ENCODE results near the gene FAM25C.
"Not testable (repeated sequence)": the region's sequence is repeated elsewhere in the genome, so short reads cannot be mapped to it uniquely, and the experiment has no call there.

FAM25C gene

GRCh38 chr10:47962785-47963184 is 36.8 kb downstream of the FAM25C start:
- not testable (repeated sequence) for H3K4me3 ChIP-seq (replicated peaks; ENCODE audit: low read depth, low read length); DNase-seq (ENCODE audit: low read depth)

DNA sequence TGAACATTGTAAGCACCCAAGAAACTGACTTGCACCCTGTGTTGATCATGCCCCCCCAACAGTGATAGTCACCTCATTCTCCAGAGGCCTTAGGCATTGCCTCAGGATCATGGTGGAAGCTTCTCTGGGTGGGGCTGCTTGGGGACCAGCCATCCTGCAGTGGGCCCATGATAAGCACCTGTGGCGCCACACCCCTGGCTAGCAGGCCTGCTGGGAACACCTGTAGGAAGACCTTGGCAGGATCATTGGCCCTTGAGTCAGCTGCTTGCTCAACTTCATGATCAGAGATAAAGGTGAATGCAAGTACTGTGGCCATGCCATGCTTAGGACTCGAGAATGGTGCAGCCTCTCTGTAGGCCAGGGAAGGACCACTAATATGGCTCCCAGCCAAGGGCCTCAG is 38.9 kb downstream of the FAM25C start:
- DNase-seq (ENCODE audit: low read depth); H3K4me3 ChIP-seq (replicated peaks; ENCODE audit: low read depth, low read length): not testable (repeated sequence)

DNA sequence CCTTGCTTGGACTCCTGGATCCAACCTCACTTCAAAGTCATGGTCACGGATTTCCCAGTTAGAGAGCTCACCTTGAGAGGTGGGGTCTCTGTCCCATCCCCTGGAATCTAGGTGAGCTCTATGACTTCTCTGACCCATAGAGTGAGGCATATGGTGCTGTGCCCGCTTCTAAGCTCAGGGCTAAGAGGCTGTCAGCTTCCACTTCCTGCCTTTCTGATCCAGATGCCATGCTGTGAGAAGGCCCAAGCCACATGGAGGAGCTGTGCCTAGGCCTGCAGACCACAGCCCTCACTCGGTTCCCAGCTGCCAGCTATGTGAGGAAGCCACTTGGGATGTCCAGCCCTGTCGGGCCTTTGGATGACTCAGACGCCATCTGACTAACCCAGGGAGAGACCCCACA is 39.9 kb downstream of the FAM25C start:
- H3K4me3 ChIP-seq (replicated peaks; ENCODE audit: low read depth, low read length); DNase-seq (ENCODE audit: low read depth): not testable (repeated sequence)

DNA sequence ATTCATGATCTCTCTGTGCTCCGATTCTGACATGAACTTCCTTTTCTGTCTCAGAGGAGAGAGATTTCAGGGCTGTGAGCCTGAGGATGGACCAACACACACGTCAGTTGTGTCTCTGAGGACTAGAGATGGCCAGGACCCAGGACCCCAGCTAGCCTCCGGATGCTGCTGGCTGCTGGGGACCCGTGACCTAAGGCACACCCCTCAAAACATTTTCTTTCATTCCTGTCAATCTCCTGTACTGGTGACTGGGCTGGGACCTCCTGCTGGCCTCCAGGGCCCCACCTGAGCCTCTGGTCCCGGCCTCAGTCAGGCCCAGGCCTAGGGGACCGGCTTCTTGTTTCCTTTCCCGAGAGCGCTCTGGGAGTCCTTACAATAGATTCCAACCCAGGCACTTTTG is 42.4 kb downstream of the FAM25C start:
- not testable (repeated sequence) for DNase-seq (ENCODE audit: low read depth)

GRCh38 chr10:47947424-47947823 is 52.2 kb downstream of the FAM25C start:
- not testable (repeated sequence) for DNase-seq (ENCODE audit: low read depth); H3K4me3 ChIP-seq (replicated peaks; ENCODE audit: low read depth, low read length)

More for the DNA sequence above, 42.4 kb downstream of the FAM25C start:
- not testable (repeated sequence) for H3K4me3 ChIP-seq (replicated peaks; ENCODE audit: low read depth, low read length)

Data from fibroblast of pulmonary artery (primary cell).